OCI-LY1 (cell line): ENCODE results near the gene SLC12A8.

Source experiments
- H2AFZ ChIP-seq: fragments of 200-600 bp; sonication (generic), shearing (Covaris generic); 2 replicates; pipeline ENCODE4 v1.6.0; 2014; ENCODE audit warnings: antibody characterized with exemption, mild to moderate bottlenecking, low read length
- H3F3A ChIP-seq: fragments of 200-600 bp; sonication (generic), shearing (Covaris generic); 2 replicates; pipeline ENCODE4 v1.6.0; 2014; ENCODE audit warnings: mild to moderate bottlenecking, antibody characterized with exemption, low read length, moderate library complexity; ENCODE audit not compliant: insufficient read depth
- H3K27ac ChIP-seq: fragments of 200-600 bp; sonication (generic); 2 replicates; pipeline ENCODE4 v1.5.1; 2014; ENCODE audit warnings: low read length, mixed run types, mild to moderate bottlenecking, low read depth; ENCODE audit not compliant: poor library complexity, severe bottlenecking
- H3K27me3 ChIP-seq: fragments of 200-600 bp; sonication (generic); 2 replicates; pipeline ENCODE4 v1.6.0; 2014; ENCODE audit warnings: antibody characterized with exemption, mild to moderate bottlenecking, low read length, moderate library complexity; ENCODE audit not compliant: insufficient read depth
- H3K36me3 ChIP-seq: fragments of 200-600 bp; sonication (generic); 2 replicates; pipeline ENCODE4 v1.6.1; 2014; ENCODE audit warnings: mild to moderate bottlenecking, antibody characterized with exemption, low read length, moderate library complexity, mixed read lengths; ENCODE audit not compliant: insufficient read depth
- H3K4me1 ChIP-seq: fragments of 200-600 bp; sonication (generic); 2 replicates; pipeline ENCODE4 v1.5.1; 2014; ENCODE audit warnings: mild to moderate bottlenecking, low read length, moderate library complexity; ENCODE audit not compliant: insufficient read depth, severe bottlenecking
- H3K4me2 ChIP-seq: fragments of 200-600 bp; sonication (generic), shearing (Covaris generic); 2 replicates; pipeline ENCODE4 v1.6.1; 2014; ENCODE audit warnings: low read length
- H3K4me3 ChIP-seq: fragments of 200-600 bp; sonication (generic); 2 replicates; pipeline ENCODE4 v1.5.1; 2014; ENCODE audit warnings: low read length, low read depth, mild to moderate bottlenecking, mixed read lengths; ENCODE audit not compliant: poor library complexity, severe bottlenecking
- H3K79me2 ChIP-seq: fragments of 200-600 bp; shearing (Covaris generic); 2 replicates; pipeline ENCODE4 v1.6.1; 2016; ENCODE audit warnings: mixed run types, low read length, mixed read lengths; ENCODE audit not compliant: insufficient read depth
- H3K9ac ChIP-seq: fragments of 200-600 bp; sonication (generic), shearing (Covaris generic); 2 replicates; pipeline ENCODE4 v1.6.1; 2014; ENCODE audit warnings: mild to moderate bottlenecking, low read length, mixed read lengths
- H3K9me2 ChIP-seq: fragments of 200-600 bp; sonication (generic), shearing (Covaris generic); 2 replicates; pipeline ENCODE4 v1.6.1; 2014; ENCODE audit warnings: low read depth, mild to moderate bottlenecking, low read length, mixed read lengths
- H3K9me3 ChIP-seq: fragments of 200-600 bp; shearing (Covaris generic); 2 replicates; pipeline ENCODE4 v1.6.1; 2014; ENCODE audit warnings: low read length, mixed read lengths
- H4K20me1 ChIP-seq: fragments of 200-600 bp; sonication (generic), shearing (Covaris generic); 2 replicates; pipeline ENCODE4 v1.6.0; 2016; ENCODE audit warnings: mild to moderate bottlenecking, low read length; ENCODE audit not compliant: insufficient read depth
- EZH2 ChIP-seq: fragments of 200-600 bp; sonication (generic), shearing (Covaris generic); IDR thresholded peaks from 2 replicates; pipeline ENCODE4 v1.8.0; 2017; ENCODE audit warnings: borderline replicate concordance, mixed run types, mild to moderate bottlenecking, antibody characterized with exemption, low read length, moderate library complexity, mixed read lengths
- TF ChIP-seq, protein P1 (sequence below): fragments of 200-600 bp; sonication (generic), shearing (Covaris generic); IDR thresholded peaks from 2 replicates; pipeline ENCODE4 v1.5.1; 2017; ENCODE audit warnings: mild to moderate bottlenecking, antibody characterized with exemption, low read length, moderate library complexity, mixed read lengths

Gene SLC12A8

DNA sequence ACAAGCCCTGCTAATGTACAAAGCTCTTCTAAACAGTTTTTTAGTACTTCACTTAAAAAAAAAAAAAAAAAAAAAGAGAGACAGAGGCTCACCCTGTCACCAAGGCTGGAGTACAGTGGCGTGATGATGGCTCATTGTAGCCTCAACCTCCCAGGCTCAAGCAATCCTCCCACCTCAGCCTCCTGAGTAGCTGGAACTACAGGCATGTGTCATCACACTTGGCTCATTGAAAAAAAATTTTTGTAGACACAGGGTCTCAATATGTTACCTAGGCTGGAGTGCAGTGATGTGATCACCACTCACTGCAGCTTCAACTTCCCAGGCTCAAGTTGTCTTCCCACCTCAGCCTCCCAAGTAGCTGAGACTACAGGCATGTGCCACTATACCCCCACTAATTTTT, 109.1 kb downstream of the SLC12A8 start:
- H3K9me2 ChIP-seq = no peaks in the 10 kb centered on the region
- H3K4me3 ChIP-seq = no peak overlapping the region
- H3K9ac ChIP-seq = no peak overlapping the region
- H3K27ac ChIP-seq = no peak overlapping the region
- H3K79me2 ChIP-seq = no peaks in the 10 kb centered on the region
- H3F3A ChIP-seq = no peaks in the 10 kb centered on the region
- no peak overlapping the region for H2AFZ ChIP-seq
- no peaks in the 10 kb centered on the region for H3K9me3 ChIP-seq
- no peaks in the 10 kb centered on the region for H3K36me3 ChIP-seq
- no peak overlapping the region for H3K4me2 ChIP-seq
- H3K4me1 ChIP-seq = no peaks in the 10 kb centered on the region
- no peaks in the 10 kb centered on the region for H3K27me3 ChIP-seq
- H4K20me1 ChIP-seq = no peaks in the 10 kb centered on the region
- TF ChIP-seq, protein P1, sequence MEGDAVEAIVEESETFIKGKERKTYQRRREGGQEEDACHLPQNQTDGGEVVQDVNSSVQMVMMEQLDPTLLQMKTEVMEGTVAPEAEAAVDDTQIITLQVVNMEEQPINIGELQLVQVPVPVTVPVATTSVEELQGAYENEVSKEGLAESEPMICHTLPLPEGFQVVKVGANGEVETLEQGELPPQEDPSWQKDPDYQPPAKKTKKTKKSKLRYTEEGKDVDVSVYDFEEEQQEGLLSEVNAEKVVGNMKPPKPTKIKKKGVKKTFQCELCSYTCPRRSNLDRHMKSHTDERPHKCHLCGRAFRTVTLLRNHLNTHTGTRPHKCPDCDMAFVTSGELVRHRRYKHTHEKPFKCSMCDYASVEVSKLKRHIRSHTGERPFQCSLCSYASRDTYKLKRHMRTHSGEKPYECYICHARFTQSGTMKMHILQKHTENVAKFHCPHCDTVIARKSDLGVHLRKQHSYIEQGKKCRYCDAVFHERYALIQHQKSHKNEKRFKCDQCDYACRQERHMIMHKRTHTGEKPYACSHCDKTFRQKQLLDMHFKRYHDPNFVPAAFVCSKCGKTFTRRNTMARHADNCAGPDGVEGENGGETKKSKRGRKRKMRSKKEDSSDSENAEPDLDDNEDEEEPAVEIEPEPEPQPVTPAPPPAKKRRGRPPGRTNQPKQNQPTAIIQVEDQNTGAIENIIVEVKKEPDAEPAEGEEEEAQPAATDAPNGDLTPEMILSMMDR = no peak
- TF ChIP-seq EZH2 = no peak

DNA sequence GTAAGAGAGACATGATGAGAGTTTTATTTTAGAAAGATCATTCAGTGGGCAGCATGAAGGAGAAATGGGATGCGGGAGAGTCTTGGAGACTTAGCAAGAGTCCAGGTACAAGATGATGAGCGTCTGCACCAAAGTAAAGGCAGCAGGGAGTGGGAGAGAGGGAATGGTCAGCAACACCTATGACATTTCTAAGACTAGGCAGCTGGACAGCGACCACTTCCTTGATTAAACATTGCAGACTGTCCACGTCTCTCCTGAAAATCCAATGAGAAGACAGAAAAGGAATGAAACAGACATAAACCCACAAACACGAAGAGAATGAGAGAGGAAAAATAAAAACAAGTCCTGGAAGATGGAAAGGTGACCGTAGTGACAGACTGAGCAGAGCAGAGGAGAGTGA, 110.1 kb downstream of the SLC12A8 start:
- Histone ChIP-seq H3F3A (no peaks in the 10 kb centered on the region), H3K4me3 (no peak overlapping the region), H3K27ac (no peak overlapping the region), H3K9me2 (no peaks in the 10 kb centered on the region), H3K4me2 (no peak overlapping the region), H2AFZ (no peak overlapping the region), H3K27me3 (no peaks in the 10 kb centered on the region), H3K9me3 (no peaks in the 10 kb centered on the region), H3K79me2 (no peaks in the 10 kb centered on the region), H3K4me1 (no peaks in the 10 kb centered on the region), H4K20me1 (no peaks in the 10 kb centered on the region), H3K9ac (no peak overlapping the region), H3K36me3 (no peaks in the 10 kb centered on the region)
- TF ChIP-seq EZH2 = no peak
- TF ChIP-seq, protein P1 = no peak

DNA sequence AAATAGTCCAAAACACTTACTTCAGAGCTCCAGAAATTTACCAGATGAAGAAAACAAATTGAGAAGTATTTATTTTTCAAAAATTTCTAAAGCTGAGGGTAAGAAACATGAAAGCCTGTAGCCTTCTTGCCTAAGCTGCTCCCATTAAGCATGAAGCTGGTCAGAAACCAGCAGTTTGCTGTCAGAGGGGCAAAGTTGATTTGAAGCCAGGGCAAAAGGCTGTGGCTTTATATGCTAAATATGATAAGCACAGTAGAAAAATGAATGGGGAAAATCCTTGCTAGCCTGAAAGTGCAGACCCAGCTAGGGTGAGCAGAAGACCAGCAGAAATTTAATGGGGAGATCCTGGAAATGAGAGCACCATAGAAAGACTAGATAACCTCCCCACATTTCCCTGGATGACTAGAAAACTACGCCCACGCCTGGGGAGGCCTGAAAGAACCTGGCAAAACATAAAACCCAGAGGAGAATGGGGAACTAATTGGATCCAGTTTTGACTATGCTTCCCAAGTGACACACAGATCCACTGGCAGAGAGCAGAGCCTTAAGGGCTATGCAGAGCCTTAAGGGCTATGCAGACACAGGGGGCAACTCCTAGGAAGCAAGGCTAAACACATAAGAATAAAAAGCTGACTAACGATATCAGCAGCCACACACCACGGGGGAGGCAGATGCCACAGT, 113.8 kb downstream of the SLC12A8 start:
- Histone ChIP-seq H4K20me1 (no peaks in the 10 kb centered on the region), H3K36me3 (no peaks in the 10 kb centered on the region), H3K9me2 (no peaks in the 10 kb centered on the region), H3K4me1 (no peaks in the 10 kb centered on the region), H3K27ac (no peak overlapping the region), H3F3A (no peaks in the 10 kb centered on the region), H3K79me2 (no peaks in the 10 kb centered on the region), H3K27me3 (no peaks in the 10 kb centered on the region), H2AFZ (no peak overlapping the region), H3K9ac (no peak overlapping the region), H3K9me3 (no peaks in the 10 kb centered on the region), H3K4me2 (no peak overlapping the region), H3K4me3 (no peak overlapping the region)
- TF ChIP-seq, protein P1 = no peak
- TF ChIP-seq EZH2 = no peak
